IgD-negative memory B cell (primary cell): ENCODE data around the gene NLRP6. TPM values are rescaled to one million over a fixed set of nuclear protein-coding genes. Genes with fewer than 3 reads are reported as not detected.
"Not testable (repeated sequence)": the region's sequence is repeated elsewhere in the genome, so short reads cannot be mapped to it uniquely, and the experiment has no call there.

ENCODE experiments used
- H3K27ac Mint-ChIP-seq, 3 donors: one replicate each; pipeline ENCODE4 v1.8.0; 2020 to 2022; ENCODE audit warnings: mild to moderate bottlenecking in 3 of 3, mixed read lengths in 3 of 3, moderate library complexity in 1 of 3
- H3K27me3 Mint-ChIP-seq: one replicate; pipeline ENCODE4 v1.8.0; 2021; ENCODE audit warnings: mixed read lengths
- H3K36me3 Mint-ChIP-seq: one replicate; pipeline ENCODE4 v1.8.0; 2020; ENCODE audit warnings: mild to moderate bottlenecking, mixed read lengths
- H3K4me1 Mint-ChIP-seq, 3 donors: one replicate each; pipeline ENCODE4 v1.8.0; 2020 to 2022; ENCODE audit warnings: mixed read lengths in 3 of 3, mild to moderate bottlenecking in 1 of 3
- H3K4me3 Mint-ChIP-seq, 4 donors: one replicate each; pipeline ENCODE4 v1.8.0; 2020 to 2022; ENCODE audit warnings: mild to moderate bottlenecking in 4 of 4, mixed read lengths in 4 of 4, moderate library complexity in 3 of 4
- H3K9me3 Mint-ChIP-seq, 3 donors: one replicate each; pipeline ENCODE4 v1.8.0; 2020 to 2021; ENCODE audit warnings: mixed read lengths in 3 of 3, mild to moderate bottlenecking in 1 of 3
- polyA plus RNA-seq: library from polyadenylated mRNA; unstranded; fragments of 300-500 nt; fragmentation: Illumina TruSeq; gene quantifications from one replicate; pipeline ENCODE4 v1.2.3, GENCODE V29; 2021

NLRP6 gene
- polyA plus RNA-seq, 1 donor from 2014 or later, result 5.9 TPM

GRCh38 chr11:299951-300735, 21.9 kb downstream of the NLRP6 start:
- Mint-ChIP-seq H3K27ac (peak overlapping the region in 1 of 3 donors; percentile 28), H3K36me3 (no peaks in the 10 kb centered on the region), H3K4me1 (peaks cover 19 to 24% (median 23%) of the 10 kb centered on the region in 3 donors), H3K27me3 (peaks cover 7% of the 10 kb centered on the region), H3K4me3 (peak overlapping the region in 2 of 4 donors; percentile 25 to 49), H3K9me3 (no peaks in the 10 kb centered on the region)

- H3K9me3 Mint-ChIP-seq, result no peaks in the 10 kb centered on the region
- H3K27ac Mint-ChIP-seq, result peak overlapping the region; percentile 28 to 85 (median 67)
- H3K36me3 Mint-ChIP-seq, result no peaks in the 10 kb centered on the region
- peaks cover 4% of the 10 kb centered on the region for H3K27me3 Mint-ChIP-seq
- peaks cover 23 to 33% (median 32%) of the 10 kb centered on the region in 3 donors for H3K4me1 Mint-ChIP-seq
- H3K4me3 Mint-ChIP-seq, result peak overlapping the region; percentile 30 to 79 (median 77)
Measured at GRCh38 chr11:303363-303762, 25.2 kb downstream of the NLRP6 start.

- peaks cover 4% of the 10 kb centered on the region for H3K27me3 Mint-ChIP-seq
- H3K4me3 Mint-ChIP-seq, result peak overlapping the region in 2 of 4 donors; percentile 16 to 76
- H3K4me1 Mint-ChIP-seq, result peaks cover 28 to 36% (median 34%) of the 10 kb centered on the region in 3 donors
- H3K27ac Mint-ChIP-seq, result peak overlapping the region in 1 of 3 donors; percentile 76
- no peaks in the 10 kb centered on the region for H3K36me3 Mint-ChIP-seq
- no peaks in the 10 kb centered on the region for H3K9me3 Mint-ChIP-seq
Measured at GRCh38 chr11:304061-304506, 25.9 kb downstream of the NLRP6 start.

GRCh38 chr11:304915-305843, 27.0 kb downstream of the NLRP6 start:
- Mint-ChIP-seq H3K36me3 (no peaks in the 10 kb centered on the region), H3K4me3 (peak overlapping the region in 1 of 4 donors; percentile 89)

GRCh38 chr11:305844-306211, 27.6 kb downstream of the NLRP6 start:
- H3K27me3 Mint-ChIP-seq, result peaks cover 2% of the 10 kb centered on the region
- peak overlapping the region in 1 of 3 donors; percentile 26 for H3K27ac Mint-ChIP-seq
- peak overlapping the region in 2 of 4 donors; percentile 76 to 89 for H3K4me3 Mint-ChIP-seq
- no peaks in the 10 kb centered on the region for H3K9me3 Mint-ChIP-seq
- H3K4me1 Mint-ChIP-seq, result peaks cover 36 to 44% (median 39%) of the 10 kb centered on the region in 3 donors
- no peaks in the 10 kb centered on the region for H3K36me3 Mint-ChIP-seq

More at GRCh38 chr11:304915-305843, 27.0 kb downstream of the NLRP6 start:
- Mint-ChIP-seq H3K4me1 (peaks cover 36 to 44% (median 41%) of the 10 kb centered on the region in 3 donors), H3K27me3 (peaks cover 3% of the 10 kb centered on the region), H3K27ac (peak overlapping the region; percentile 67 to 88 (median 76)), H3K9me3 (no peaks in the 10 kb centered on the region)

- Mint-ChIP-seq H3K9me3 (no peaks in the 10 kb centered on the region), H3K27me3 (peaks cover 2% of the 10 kb centered on the region), H3K27ac (peak overlapping the region in 2 of 3 donors; percentile 10 to 59), H3K4me3 (peak overlapping the region in 2 of 4 donors; percentile 49 to 89), H3K36me3 (no peaks in the 10 kb centered on the region), H3K4me1 (peaks cover 37 to 44% (median 38%) of the 10 kb centered on the region in 3 donors)
Measured at GRCh38 chr11:306645-307371, 28.6 kb downstream of the NLRP6 start.

- not testable (repeated sequence) for H3K27me3 Mint-ChIP-seq, H3K36me3 Mint-ChIP-seq, H3K9me3 Mint-ChIP-seq
- peak within 1 kb of the TSS; percentile 90 to 97 (median 96) for H3K4me3 Mint-ChIP-seq
- peaks cover 37 to 40% (median 39%) of the 10 kb centered on the region in 3 donors for H3K4me1 Mint-ChIP-seq
- peak within 1 kb of the TSS; percentile 77 to 99 (median 96) for H3K27ac Mint-ChIP-seq
Measured at GRCh38 chr11:307766-308708, 29.8 kb downstream of the NLRP6 start, which contains the start of gene IFITM2. IFITM2 (plus strand) TSS chr11:307816; CDS start chr11:308193, 377 bp downstream.

- H3K27ac Mint-ChIP-seq, result peak overlapping the region; percentile 77 to 99 (median 96)
- peaks cover 37 to 41% (median 37%) of the 10 kb centered on the region in 3 donors for H3K4me1 Mint-ChIP-seq
- not testable (repeated sequence) for H3K27me3 Mint-ChIP-seq, H3K9me3 Mint-ChIP-seq, H3K36me3 Mint-ChIP-seq
- peak overlapping the region; percentile 90 to 97 (median 96) for H3K4me3 Mint-ChIP-seq
Measured at GRCh38 chr11:308740-309665, 30.8 kb downstream of the NLRP6 start.

GRCh38 chr11:309979-310572, 31.9 kb downstream of the NLRP6 start:
- not testable (repeated sequence) for H3K9me3 Mint-ChIP-seq, H3K27me3 Mint-ChIP-seq, H3K36me3 Mint-ChIP-seq
- Mint-ChIP-seq H3K4me3 (peak overlapping the region; percentile 90 to 97 (median 96)), H3K4me1 (peaks cover 37 to 40% (median 39%) of the 10 kb centered on the region in 3 donors), H3K27ac (peak overlapping the region; percentile 77 to 99 (median 96))

- Mint-ChIP-seq H3K4me1 (peaks cover 30 to 40% (median 34%) of the 10 kb centered on the region in 3 donors), H3K27ac (peak overlapping the region in 2 of 3 donors; percentile 76 to 87), H3K4me3 (peak overlapping the region; percentile 83 to 93 (median 92))
- H3K36me3 Mint-ChIP-seq, H3K9me3 Mint-ChIP-seq, H3K27me3 Mint-ChIP-seq: not testable (repeated sequence)
Measured at GRCh38 chr11:311013-311748, 33.0 kb downstream of the NLRP6 start.

GRCh38 chr11:312092-312816, 34.0 kb downstream of the NLRP6 start:
- Mint-ChIP-seq H3K9me3 (no peaks in the 10 kb centered on the region), H3K27me3 (peaks cover 2% of the 10 kb centered on the region), H3K27ac (peak overlapping the region; percentile 87 to 94 (median 92)), H3K4me3 (peak overlapping the region; percentile 83 to 94 (median 92)), H3K36me3 (no peaks in the 10 kb centered on the region), H3K4me1 (peaks cover 35 to 44% (median 37%) of the 10 kb centered on the region in 3 donors)
